GM21723 (cell line): ENCODE data around the gene ADAM19.
A peak's percentile ranks its signal among the peaks of the same experiment; 100 is the strongest.

Source experiments
- ATAC-seq: cut with Tn5 transposase; IDR thresholded peaks from one replicate; pipeline ENCODE4 v1.9.1; 2021; ENCODE audit warnings: mild to moderate bottlenecking, moderate library complexity; ENCODE audit not compliant: unreplicated experiment

The ADAM19 gene, protein sequence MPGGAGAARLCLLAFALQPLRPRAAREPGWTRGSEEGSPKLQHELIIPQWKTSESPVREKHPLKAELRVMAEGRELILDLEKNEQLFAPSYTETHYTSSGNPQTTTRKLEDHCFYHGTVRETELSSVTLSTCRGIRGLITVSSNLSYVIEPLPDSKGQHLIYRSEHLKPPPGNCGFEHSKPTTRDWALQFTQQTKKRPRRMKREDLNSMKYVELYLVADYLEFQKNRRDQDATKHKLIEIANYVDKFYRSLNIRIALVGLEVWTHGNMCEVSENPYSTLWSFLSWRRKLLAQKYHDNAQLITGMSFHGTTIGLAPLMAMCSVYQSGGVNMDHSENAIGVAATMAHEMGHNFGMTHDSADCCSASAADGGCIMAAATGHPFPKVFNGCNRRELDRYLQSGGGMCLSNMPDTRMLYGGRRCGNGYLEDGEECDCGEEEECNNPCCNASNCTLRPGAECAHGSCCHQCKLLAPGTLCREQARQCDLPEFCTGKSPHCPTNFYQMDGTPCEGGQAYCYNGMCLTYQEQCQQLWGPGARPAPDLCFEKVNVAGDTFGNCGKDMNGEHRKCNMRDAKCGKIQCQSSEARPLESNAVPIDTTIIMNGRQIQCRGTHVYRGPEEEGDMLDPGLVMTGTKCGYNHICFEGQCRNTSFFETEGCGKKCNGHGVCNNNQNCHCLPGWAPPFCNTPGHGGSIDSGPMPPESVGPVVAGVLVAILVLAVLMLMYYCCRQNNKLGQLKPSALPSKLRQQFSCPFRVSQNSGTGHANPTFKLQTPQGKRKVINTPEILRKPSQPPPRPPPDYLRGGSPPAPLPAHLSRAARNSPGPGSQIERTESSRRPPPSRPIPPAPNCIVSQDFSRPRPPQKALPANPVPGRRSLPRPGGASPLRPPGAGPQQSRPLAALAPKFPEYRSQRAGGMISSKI

DNA sequence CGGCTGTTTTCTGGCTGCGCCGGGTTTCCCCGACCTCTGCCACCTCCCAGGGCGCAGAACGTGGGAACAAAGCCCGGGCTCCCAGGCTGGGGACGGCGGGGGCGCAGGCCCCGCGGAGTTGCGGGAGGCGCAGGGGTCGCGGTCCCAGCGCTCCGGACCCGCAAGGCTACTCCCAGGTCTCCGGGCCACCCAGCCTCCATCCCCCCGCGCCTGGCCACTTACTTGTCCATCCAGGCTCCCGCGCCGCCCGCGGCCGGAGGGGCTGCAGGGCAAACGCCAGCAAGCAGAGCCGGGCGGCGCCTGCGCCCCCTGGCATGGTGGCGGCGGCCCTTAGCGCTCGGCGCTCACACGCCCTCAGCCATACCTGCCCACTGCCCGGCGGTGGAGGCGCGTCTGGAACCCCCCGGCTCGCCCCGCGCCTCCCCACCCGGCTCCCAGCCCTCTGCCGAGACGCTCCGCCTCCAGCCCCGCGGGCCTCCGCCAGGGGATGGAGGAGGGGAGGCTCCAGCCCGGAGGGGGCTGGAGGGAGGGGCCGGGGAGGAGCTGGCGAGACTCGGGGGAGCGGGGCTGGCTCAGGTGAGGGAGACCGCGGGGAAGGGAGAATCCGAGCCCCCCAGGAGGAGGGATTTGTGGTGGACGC lies at the start of gene ADAM19:
Gene ADAM19 (minus strand): TSS at position 395 of the 640 bp plus-strand sequence. CDS start 79 bp downstream, at position 316.
- peak; percentile 43 for ATAC-seq

DNA sequence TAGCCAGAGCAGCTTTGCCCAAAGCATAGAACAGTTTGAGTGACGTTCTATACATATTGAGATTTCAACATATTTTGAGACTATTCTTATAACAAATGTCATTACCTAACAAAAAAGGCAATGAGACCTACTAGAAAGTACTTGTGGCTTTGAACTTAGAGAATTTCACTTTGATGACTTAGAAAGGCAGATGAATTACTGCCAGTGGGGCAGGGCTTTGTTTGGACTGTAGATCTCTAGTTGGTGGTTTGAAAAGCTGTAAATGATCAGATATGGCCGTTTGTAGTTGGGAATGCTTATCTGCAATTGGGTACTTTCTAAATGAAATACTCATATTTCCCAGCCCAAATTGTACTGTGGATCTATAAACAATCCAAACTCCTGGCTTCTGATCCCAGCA lies 48.6 kb upstream of the ADAM19 start:
- no peak for ATAC-seq

DNA sequence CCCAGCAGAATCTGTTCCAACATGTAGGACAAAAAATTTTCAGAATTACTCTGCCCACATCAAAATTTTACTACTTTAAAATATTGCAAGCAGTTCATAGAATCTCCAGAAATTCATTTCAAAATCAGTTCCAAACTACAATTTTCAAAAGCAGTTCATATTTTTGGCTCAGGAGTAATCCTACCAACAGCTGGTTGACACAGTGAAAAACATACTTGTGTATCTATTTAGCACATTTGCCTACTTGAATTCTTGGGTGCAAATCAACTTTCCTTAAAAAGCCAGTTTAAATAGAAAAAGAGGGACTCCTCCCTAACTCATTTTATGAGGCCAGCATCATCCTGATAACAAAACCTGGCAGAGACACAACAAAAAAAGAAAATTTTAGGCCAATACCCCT lies 45.2 kb upstream of the ADAM19 start:
- ATAC-seq, result no peak

DNA sequence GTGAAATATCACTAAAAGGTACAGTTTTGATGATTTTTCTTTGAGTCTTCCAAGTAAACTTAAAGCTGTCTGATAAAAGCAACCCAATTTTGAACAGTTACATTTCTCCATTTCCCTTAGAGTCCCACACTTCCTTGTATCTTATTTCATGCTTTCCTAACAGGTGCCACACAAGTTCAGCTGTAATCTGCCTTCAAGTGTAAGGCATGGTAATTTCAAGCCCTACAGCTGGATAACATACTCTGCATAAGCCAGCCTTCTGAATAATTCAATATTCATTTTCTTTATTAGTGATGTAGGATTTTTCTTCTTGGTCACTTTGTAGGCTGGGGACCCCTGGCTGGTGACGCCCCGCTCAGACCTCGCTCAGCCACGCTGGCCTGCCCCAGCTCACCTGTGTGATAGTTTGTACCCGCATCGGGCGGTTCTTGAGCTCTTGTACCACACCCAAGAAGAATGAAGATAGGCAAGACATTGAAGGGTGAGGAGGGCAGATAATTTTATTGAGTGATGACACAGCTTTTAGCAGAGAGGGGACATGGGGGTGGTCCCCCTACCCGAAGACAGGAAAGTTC lies 42.7 kb upstream of the ADAM19 start:
- no peak for ATAC-seq

DNA sequence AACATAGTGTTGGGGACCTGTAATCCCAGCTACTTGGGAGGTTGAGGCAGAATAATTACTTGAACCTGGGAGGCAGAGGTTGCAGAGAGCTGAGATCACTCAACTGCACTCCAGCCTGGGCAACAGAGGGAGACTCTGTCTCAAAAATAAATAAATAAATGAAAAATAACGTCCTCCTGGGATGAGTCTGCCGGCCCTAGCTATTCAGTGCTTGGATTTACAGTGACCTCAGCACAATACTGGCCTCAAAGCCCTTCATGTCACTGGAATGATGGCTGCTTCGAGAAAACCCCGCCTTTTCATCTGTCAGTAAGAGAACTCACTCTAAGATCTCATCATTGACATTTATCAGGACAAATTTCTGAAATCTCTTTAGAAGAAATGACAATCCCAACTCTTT lies 41.2 kb upstream of the ADAM19 start:
- no peak for ATAC-seq

DNA sequence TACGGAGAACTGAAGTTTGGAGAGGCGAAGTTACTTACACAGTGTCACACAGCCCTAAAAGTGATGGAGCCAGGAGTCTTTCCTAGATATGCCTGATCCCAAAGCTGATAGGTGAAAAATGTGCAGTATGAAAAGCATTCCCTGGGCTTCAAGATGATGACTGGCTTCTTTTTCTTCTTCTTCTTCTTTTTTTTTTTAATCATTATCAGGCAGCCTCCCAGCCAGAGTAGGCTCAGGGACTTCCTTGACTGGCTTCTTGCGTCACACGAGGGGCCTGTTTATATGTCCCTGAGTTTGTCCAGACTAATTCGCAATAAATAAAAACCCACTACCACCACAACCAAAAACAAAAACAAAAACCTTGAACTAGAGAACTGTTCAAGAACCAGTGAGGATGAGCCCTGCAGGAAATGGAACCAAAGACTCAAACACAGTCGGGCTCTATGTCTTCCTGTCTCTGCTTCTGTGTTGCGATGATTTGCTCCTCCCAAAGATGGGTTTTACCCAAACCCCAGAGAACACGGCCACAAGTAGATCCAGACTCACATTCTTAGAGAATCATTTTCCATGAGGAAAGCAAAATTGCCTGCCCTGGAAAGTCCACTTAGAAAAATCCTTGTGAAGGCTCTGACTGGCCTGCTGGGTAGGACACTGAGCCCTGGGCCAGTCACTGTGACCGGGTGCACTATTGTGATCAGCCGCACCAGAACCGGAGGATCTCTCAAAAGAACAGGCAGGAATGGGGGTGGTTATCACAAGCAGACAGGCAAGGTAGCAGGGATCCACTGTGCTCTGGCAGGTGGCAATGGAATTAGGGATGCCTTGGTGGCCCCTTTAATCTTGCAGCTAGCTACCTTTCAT lies 38.0 kb upstream of the ADAM19 start:
- ATAC-seq, result no peak

DNA sequence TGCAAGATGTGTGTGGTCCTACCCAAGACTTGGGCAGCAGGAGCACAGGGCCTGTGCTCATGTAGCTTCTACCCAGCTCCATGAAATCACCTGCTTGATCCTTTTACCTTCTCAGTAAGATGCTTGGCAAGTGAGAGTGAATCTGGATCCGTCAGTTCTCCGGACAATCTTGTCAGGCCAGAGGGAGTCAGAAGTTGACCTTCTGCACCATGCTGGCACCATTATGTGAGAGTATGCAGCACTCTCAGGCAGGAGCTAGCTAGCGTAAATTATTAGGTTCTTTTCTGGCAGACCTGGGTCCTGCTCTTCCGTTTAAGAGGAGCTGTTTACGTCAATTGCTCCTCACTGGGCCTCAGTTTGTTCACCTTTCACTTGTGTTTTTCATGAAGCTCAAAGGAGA lies 37.0 kb upstream of the ADAM19 start:
- no peak for ATAC-seq

DNA sequence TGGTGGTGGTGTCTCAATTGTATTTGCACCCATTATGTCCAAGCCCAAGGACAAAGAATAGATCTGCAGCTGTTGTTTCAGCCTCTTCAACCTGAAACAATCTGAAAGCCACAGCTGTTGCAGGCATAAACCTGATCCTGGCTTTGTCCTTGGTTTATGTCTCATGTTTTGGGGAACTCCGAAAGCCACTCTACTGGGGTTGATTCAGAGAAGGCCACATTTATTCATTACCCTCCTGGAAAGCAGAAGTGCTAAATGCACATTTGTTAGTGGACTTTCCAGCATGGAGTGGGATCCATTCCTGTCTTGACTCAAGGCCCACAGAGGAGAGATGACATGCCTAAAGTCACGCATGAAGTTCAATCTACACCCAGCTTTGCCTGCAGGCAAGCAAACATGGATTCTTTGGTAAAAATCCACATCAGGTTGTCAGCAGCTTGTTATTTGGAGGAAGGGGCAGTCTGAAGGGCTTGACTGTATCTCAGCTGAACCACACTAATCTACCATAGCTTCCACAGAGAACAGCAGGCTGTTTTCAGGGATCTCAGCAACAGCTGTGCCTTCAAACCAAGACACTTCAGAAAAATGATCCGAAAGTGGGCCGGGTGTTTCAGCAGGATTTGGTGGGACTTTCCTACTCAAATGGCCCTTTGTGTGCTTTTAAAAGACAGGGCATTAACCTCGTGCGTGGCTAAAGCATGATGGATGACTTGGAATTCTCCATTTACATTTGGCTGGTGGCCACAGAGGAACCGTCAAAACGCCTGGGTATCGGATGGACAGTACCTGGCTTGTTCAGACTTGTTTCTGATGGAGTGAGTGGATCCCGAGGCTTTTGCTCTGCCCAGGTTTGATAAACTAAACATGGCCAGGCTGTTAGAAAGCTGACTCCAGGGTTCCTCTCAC lies 36.2 kb upstream of the ADAM19 start:
- peak; percentile 73 for ATAC-seq

DNA sequence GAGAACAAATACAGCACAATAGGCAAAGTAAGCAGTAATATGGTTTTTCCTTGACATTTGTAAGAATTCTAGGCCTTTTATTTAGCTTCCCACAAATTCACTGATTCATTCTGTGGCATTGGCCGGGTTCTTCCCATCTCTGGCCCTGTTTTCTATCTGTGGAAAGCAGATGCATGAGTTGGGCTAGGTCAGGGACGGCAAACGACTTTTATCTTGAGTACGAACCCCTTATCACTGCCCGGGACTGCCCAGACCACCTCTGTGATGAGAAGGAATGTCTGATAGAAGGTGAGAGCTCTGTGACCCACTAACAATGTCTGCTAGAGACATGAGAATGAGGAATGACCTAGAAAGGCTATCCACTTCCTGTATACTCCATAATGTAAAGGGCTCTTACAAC lies 35.4 kb upstream of the ADAM19 start:
- ATAC-seq, result peak; percentile 3

DNA sequence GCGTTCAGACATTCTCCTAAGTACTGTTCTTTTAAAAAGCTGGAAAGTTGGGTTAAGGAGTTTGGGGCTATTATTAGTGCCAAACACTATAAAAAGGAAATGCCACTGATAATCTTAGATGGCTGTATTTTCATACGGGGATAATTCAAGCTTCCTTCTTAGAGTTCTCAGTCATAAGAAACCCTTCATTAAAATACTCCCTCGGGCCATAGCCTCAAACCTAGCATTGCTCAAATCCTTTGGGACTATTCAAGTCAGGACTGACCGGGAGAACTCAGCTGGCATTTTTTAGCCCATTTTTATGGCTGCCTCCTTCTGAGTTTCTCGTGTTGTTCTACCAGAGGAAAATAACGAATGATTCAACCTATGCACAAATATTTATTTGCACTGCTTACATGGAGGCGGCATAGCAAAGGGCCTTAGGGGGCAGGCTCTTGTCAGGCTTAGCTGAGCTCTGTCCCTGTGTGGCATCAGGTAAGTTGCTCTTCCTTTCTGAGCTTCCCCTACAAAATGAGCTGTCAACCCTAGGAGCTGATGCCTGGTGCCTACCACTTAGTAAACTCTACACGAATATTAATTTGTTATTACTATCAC lies 33.5 kb upstream of the ADAM19 start:
- no peak for ATAC-seq

DNA sequence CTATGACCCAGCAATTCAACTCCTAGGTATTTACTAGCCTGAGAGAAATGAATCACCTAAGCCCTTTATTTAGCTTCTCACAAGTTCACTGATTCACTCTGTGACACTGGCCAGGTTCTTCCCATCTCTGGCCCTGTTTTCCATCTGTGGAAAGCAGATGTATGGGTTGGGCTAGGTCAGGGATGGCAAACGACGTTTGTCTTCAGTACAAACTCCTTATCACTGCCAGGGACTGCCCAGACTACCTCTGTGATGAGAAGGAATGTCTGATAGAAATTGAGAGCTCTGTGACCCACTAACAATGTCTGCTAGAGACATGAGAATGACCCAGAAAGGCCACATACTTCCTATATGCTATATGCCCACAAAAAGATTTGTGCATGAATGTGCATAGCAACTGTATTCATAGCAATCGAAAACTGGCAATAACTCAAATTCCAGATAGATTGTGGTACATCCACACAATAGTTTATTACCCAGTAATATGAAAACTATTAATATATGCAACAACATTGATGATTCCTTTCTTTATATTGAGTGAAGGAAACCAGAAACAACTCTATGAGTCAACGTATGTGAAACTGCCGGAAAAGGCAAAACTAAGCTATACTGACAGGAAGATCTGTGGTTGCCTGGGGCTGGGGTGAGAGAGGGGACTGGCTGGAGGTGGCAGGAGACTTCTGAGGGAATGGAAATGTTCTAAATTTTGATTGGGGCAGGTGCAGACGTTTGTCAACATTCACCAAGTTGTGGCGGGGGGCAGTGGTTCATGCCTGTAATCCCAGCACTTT lies 32.0 kb upstream of the ADAM19 start:
- peak; percentile 42 for ATAC-seq

DNA sequence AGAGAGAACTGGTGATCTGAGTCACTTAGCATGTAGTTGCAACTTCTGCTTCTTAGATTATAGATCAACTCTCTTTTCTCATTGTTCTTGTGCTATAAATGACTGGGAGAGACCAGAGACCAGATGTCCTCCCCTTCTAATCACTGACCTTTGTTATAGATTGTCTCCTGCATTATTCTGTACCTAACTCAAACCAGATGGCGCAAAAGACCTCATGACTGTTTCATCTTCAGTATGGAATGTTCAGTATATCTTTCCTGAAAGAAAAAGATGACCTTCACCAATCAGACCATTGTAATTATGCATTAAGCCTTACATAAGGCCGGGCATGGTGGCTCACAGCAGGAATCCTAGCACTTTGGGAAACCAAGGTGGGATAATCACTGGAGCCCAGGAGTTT lies 30.5 kb upstream of the ADAM19 start:
- ATAC-seq, result no peak

DNA sequence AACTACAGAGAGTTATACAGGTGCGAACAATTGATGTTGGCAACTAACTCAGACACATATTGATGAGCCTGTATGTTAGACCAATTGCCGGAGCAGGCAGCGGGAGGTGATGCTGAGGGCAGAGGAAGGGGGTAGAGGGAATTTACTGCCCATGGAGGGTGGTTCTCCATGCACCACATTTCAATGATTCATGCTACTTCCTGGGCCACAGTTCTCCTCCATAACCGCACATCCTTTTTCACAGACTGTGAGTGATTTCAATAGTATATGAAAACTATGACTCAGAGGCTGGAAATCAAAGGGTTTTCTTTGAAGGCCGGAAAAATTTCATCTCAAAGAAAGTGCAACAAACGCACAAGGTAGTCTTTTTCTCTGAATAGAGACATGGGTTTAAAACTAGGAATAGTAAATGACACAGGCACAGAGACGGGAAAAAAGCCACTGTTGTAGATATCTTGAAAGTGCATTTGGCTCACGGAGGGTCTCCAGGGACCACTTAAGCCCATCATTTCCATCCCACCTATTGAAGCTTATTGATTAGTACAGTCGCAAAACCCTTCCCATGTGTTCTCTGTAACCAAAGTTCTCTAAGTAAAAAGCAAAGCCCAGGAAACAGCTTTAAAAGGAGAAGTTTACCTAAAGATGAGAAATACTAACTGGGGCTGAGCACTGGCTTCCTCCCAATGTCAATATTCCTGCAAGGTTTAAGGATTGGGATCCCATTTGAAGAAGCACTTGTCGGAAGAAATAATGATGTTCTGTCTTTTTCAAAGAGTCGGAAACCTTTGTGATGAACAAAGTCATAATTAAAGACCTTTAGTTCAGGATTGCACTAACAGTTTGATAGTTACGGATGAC lies 28.0 kb upstream of the ADAM19 start:
- no peak for ATAC-seq

DNA sequence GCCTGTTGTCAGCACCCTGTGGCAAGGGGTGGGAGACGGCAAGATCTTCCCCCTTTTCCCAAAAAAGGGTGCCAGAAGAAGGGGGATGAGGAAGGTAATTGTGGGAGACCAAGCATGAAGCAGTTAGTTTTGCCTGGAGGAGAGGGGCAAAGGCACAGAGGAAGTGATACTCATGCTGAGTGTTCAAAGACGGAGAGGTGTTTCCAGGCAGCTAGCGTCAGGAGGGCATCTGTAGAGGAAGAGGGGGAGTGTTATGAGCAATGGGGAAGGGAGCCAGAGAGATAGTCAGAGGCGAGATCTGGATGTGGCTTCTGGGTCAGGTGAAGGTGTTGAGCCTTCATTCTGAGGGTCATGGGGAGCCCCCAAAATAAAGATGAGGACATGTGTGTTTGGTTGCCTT lies 26.9 kb upstream of the ADAM19 start:
- ATAC-seq, result peak; percentile 70

DNA sequence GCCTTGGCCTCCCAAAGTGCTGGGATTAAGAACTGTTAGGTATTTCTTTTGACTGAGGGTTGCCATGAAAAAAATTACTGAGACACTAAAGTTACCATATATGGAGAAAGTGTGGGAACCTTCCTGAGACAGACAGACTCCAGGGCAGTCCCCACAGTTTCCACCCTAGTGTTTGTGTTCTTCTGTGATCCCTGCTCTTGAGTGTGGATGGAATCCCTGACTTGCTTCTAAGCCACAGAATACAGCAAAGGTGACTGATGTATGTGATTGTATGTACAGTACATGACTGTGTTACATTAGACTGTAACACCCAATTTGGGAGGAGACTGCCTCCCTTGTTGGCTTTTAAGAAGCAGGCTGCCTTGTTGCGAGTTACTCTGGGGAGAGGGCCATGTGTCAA lies 24.7 kb upstream of the ADAM19 start:
- no peak for ATAC-seq

DNA sequence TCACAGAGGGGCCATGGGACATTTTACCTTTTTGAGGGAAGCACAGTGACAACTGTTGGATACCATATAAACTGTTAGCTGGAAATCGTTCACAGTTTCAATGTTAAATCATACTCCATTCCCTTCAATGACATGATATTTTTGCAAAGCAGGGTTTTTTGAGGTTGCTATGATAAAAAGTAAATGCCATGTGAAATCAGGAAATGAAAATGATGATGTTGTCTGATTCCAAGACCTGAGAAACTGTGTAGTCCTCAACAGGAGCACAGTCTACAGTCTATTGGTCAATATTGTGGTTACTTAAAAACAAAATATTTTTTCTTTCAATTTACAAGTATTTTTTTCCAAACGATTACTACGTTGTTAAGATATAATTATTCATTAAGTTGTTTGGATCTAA lies 24.0 kb upstream of the ADAM19 start:
- ATAC-seq, result no peak

DNA sequence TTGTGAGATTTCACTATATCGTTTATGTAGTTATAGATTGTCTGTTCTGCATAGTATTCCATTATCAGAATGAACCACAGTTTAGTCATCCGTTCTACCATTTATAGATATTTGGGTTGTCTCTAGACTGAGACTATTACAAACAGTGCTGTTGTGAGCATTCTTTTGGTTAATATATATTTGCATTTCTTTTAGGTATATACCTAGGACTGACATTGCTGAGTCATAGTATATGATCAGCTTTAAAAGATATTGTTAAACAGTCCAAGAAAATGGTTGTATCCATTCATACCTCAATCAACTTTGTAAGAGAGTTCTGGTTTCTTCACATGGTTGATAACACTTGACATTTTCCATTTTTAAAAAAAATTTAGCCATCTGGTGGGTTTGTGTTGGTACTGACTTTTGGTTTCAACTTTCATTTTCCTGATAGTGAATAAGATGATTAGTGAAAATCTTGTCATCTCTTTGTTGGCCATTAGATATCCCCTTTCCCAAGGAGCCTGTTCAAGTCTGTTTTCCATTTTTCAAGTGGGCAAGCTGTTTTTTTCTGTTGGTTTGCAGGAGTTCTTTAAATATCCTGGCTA lies 22.9 kb upstream of the ADAM19 start:
- no peak for ATAC-seq
